HEK293 (cell line): ENCODE measurements around the gene SAP25.

Experiments
- EGR2 ChIP-seq: fragments of 450-650 bp; formaldehyde crosslinking; IDR thresholded peaks from 2 replicates; pipeline ENCODE4 v1.5.1; 2016; ENCODE audit warnings: low read depth, missing biosample characterization, missing genetic modification characterization
- GFI1B ChIP-seq: fragments of 450-650 bp; formaldehyde crosslinking; IDR thresholded peaks from 2 replicates; pipeline ENCODE4 v1.5.1; 2016; ENCODE audit warnings: missing biosample characterization, missing genetic modification characterization
- OSR2 ChIP-seq: fragments of 450-650 bp; formaldehyde crosslinking; IDR thresholded peaks from 2 replicates; pipeline ENCODE4 v1.5.1; 2016; ENCODE audit warnings: missing biosample characterization, missing genetic modification characterization
- OVOL3 ChIP-seq: fragments of 450-650 bp; formaldehyde crosslinking; IDR thresholded peaks from 2 replicates; pipeline ENCODE4 v1.5.1; 2016; ENCODE audit warnings: missing biosample characterization, missing genetic modification characterization
- TRIM28 ChIP-seq: IDR thresholded peaks from 2 replicates; pipeline ENCODE4 v1.6.1; 2011; ENCODE audit warnings: low read length, control low read depth, borderline replicate concordance
- ZNF112 ChIP-seq: fragments of 450-650 bp; formaldehyde crosslinking; IDR thresholded peaks from 2 replicates; pipeline ENCODE4 v1.5.0; 2017; ENCODE audit warnings: missing biosample characterization, missing genetic modification characterization
- ZNF121 ChIP-seq: fragments of 450-650 bp; formaldehyde crosslinking; IDR thresholded peaks from 2 replicates; pipeline ENCODE4 v1.5.1; 2016; ENCODE audit warnings: missing biosample characterization, missing genetic modification characterization
- ZNF16 ChIP-seq: fragments of 450-650 bp; formaldehyde crosslinking; IDR thresholded peaks from 2 replicates; pipeline ENCODE4 v1.5.1; 2016; ENCODE audit warnings: low read depth, missing biosample characterization, missing genetic modification characterization
- ZNF202 ChIP-seq: fragments of 450-650 bp; formaldehyde crosslinking; IDR thresholded peaks from 2 replicates; pipeline ENCODE4 v1.5.1; 2016; ENCODE audit warnings: missing biosample characterization, missing genetic modification characterization, borderline replicate concordance
- ZNF302 ChIP-seq: fragments of 450-650 bp; formaldehyde crosslinking; IDR thresholded peaks from 2 replicates; pipeline ENCODE4 v1.5.1; 2016; ENCODE audit warnings: missing biosample characterization, missing genetic modification characterization, low read depth
- ZNF341 ChIP-seq: fragments of 450-650 bp; formaldehyde crosslinking; IDR thresholded peaks from 2 replicates; pipeline ENCODE4; 2016; ENCODE audit warnings: low read depth, missing biosample characterization, missing genetic modification characterization
- ZNF391 ChIP-seq: fragments of 450-650 bp; formaldehyde crosslinking; IDR thresholded peaks from 2 replicates; pipeline ENCODE4 v1.5.1; 2016; ENCODE audit warnings: low read depth, missing biosample characterization, missing genetic modification characterization, borderline replicate concordance
- ZNF416 ChIP-seq: fragments of 450-650 bp; formaldehyde crosslinking; IDR thresholded peaks from 2 replicates; pipeline ENCODE4 v1.5.1; 2016; ENCODE audit warnings: missing biosample characterization, missing genetic modification characterization
- ZNF423 ChIP-seq: fragments of 450-650 bp; formaldehyde crosslinking; IDR thresholded peaks from 2 replicates; pipeline ENCODE4 v1.5.1; 2016; ENCODE audit warnings: missing biosample characterization, missing genetic modification characterization
- ZNF433 ChIP-seq: fragments of 450-650 bp; formaldehyde crosslinking; IDR thresholded peaks from 2 replicates; pipeline ENCODE4 v1.5.1; 2016; ENCODE audit warnings: missing biosample characterization, missing genetic modification characterization, low read depth
- ZNF530 ChIP-seq: fragments of 450-650 bp; formaldehyde crosslinking; IDR thresholded peaks from 2 replicates; pipeline ENCODE4 v1.5.1; 2016; ENCODE audit warnings: low read depth, missing biosample characterization, missing genetic modification characterization
- ZNF585B ChIP-seq: fragments of 450-650 bp; formaldehyde crosslinking; IDR thresholded peaks from 2 replicates; pipeline ENCODE4 v1.5.1; 2016; ENCODE audit warnings: missing biosample characterization, missing genetic modification characterization
- ZNF624 ChIP-seq: fragments of 450-650 bp; formaldehyde crosslinking; IDR thresholded peaks from 2 replicates; pipeline ENCODE4 v1.5.1; 2017; ENCODE audit warnings: missing biosample characterization, missing genetic modification characterization
- ZNF664 ChIP-seq: fragments of 450-650 bp; formaldehyde crosslinking; IDR thresholded peaks from 2 replicates; pipeline ENCODE4 v1.5.1; 2016; ENCODE audit warnings: missing biosample characterization, missing genetic modification characterization
- ZNF768 ChIP-seq: fragments of 450-650 bp; formaldehyde crosslinking; IDR thresholded peaks from 2 replicates; pipeline ENCODE4 v1.5.1; 2018; ENCODE audit warnings: missing biosample characterization, mild to moderate bottlenecking, missing genetic modification characterization
- ZNF777 ChIP-seq: fragments of 450-650 bp; formaldehyde crosslinking; IDR thresholded peaks from 2 replicates; pipeline ENCODE4 v1.5.1; 2017; ENCODE audit warnings: missing biosample characterization, missing genetic modification characterization, borderline replicate concordance
- ZXDB ChIP-seq: fragments of 450-650 bp; formaldehyde crosslinking; IDR thresholded peaks from 2 replicates; pipeline ENCODE4 v1.5.1; 2016; ENCODE audit warnings: missing biosample characterization, missing genetic modification characterization
- TF ChIP-seq, protein P1 (sequence below): fragments of 450-650 bp; formaldehyde crosslinking; IDR thresholded peaks from 2 replicates; pipeline ENCODE4 v1.5.1; 2016; ENCODE audit warnings: missing biosample characterization, missing genetic modification characterization
- TF ChIP-seq, protein P2 (sequence below): fragments of 450-650 bp; formaldehyde crosslinking; IDR thresholded peaks from 2 replicates; pipeline ENCODE4 v1.5.1; 2016; ENCODE audit warnings: missing biosample characterization, missing genetic modification characterization
- TF ChIP-seq, protein P3 (sequence below): fragments of 450-650 bp; formaldehyde crosslinking; IDR thresholded peaks from 2 replicates; pipeline ENCODE4 v1.5.1; 2016; ENCODE audit warnings: missing biosample characterization, missing genetic modification characterization
- TF ChIP-seq, protein P4 (sequence below): fragments of 450-650 bp; formaldehyde crosslinking; IDR thresholded peaks from 2 replicates; pipeline ENCODE4 v1.5.1; 2016; ENCODE audit warnings: missing biosample characterization, missing genetic modification characterization
- TF ChIP-seq, protein P5 (sequence below): fragments of 450-650 bp; formaldehyde crosslinking; IDR thresholded peaks from 2 replicates; pipeline ENCODE4 v1.5.1; 2017; ENCODE audit warnings: missing biosample characterization, missing genetic modification characterization
- TF ChIP-seq, protein P6 (sequence below): fragments of 450-650 bp; formaldehyde crosslinking; IDR thresholded peaks from 2 replicates; pipeline ENCODE4 v1.5.1; 2016; ENCODE audit warnings: missing biosample characterization, missing genetic modification characterization

The SAP25 gene

DNA sequence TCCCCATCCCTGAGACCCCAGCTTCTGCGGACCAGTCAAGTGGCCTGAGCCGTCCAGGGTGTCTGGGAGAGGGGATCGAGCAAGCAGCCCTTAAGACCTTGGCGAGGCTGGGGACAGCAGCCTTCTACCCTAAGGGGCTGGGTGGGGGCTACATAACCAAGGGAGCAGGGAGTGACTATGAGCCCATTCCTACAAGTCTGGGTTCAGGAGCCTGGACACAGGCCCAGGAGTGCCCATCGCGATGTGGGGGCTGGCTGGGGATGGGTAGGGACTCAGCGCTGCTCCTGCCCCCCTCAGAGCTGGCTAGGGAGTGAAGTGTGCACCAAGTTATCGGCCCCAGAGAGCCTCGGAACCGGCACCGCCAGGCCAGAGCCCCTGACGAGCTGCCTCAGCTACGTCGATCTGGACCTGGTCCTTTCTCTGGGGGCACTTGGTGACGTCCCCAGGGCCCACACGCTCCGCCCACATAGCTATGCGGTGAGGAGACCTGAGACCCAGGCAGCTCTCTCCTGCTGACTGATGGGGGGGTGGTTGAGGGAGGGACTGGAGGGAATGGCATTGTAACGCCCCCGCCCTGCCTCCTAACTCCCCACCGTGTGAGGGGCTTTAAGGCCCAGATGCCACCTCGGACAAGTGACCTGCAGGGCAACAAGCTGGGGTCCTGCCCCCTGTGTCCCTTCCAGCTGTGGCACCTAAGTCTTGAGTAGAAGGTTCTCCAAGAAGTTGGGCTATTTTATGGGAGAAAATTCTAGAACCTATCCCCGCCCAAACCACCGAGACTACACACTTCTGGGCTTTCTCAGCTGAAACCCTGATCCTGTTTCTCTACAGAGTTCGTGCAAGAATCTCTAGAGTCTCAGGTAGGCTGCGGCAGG lies 2.5 kb downstream of the SAP25 start (continued):
- no peak for TF ChIP-seq ZNF530 (tag by site-specific recombination)
- TF ChIP-seq ZNF121 (tag by site-specific recombination): no peak
- TF ChIP-seq, protein P1, sequence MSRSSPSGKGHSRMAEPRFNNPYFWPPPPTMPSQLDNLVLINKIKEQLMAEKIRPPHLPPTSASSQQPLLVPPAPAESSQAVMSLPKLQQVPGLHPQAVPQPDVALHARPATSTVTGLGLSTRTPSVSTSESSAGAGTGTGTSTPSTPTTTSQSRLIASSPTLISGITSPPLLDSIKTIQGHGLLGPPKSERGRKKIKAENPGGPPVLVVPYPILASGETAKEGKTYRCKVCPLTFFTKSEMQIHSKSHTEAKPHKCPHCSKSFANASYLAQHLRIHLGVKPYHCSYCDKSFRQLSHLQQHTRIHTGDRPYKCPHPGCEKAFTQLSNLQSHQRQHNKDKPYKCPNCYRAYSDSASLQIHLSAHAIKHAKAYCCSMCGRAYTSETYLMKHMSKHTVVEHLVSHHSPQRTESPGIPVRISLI (tag by site-specific recombination): no peak; the same call in 1 of the 2 replicates
- TF ChIP-seq EGR2: peak; percentile 82
- TF ChIP-seq, protein P2, sequence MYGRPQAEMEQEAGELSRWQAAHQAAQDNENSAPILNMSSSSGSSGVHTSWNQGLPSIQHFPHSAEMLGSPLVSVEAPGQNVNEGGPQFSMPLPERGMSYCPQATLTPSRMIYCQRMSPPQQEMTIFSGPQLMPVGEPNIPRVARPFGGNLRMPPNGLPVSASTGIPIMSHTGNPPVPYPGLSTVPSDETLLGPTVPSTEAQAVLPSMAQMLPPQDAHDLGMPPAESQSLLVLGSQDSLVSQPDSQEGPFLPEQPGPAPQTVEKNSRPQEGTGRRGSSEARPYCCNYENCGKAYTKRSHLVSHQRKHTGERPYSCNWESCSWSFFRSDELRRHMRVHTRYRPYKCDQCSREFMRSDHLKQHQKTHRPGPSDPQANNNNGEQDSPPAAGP (tag by site-specific recombination): no peak
- TF ChIP-seq ZNF433 (tag by site-specific recombination): no peak
- no peak for TF ChIP-seq ZNF391
- TF ChIP-seq GFI1B (tag by site-specific recombination): no peak
- TF ChIP-seq, protein P3, sequence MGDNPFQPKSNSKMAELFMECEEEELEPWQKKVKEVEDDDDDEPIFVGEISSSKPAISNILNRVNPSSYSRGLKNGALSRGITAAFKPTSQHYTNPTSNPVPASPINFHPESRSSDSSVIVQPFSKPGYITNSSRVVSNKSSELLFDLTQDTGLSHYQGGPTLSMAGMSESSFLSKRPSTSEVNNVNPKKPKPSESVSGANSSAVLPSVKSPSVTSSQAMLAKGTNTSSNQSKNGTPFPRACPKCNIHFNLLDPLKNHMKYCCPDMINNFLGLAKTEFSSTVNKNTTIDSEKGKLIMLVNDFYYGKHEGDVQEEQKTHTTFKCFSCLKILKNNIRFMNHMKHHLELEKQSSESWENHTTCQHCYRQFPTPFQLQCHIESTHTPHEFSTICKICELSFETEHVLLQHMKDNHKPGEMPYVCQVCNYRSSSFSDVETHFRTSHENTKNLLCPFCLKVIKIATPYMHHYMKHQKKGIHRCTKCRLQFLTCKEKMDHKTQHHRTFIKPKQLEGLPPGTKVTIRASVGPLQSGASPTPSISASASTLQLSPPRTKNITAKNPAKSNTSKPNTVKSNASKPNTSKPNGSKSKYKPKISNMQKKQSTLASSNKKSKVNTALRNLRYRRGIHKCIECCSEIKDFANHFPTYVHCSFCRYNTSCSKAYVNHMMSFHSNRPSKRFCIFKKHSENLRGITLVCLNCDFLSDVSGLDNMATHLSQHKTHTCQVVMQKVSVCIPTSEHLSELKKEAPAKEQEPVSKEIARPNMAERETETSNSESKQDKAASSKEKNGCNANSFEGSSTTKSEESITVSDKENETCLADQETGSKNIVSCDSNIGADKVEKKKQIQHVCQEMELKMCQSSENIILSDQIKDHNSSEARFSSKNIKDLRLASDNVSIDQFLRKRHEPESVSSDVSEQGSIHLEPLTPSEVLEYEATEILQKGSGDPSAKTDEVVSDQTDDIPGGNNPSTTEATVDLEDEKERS: no peak
- no peak for TF ChIP-seq ZNF777
- no peak for TF ChIP-seq OVOL3 (tag by site-specific recombination)
- TF ChIP-seq ZNF416 (tag by site-specific recombination): no peak
- TF ChIP-seq ZNF341: peak; percentile 73
- TF ChIP-seq, protein P4, sequence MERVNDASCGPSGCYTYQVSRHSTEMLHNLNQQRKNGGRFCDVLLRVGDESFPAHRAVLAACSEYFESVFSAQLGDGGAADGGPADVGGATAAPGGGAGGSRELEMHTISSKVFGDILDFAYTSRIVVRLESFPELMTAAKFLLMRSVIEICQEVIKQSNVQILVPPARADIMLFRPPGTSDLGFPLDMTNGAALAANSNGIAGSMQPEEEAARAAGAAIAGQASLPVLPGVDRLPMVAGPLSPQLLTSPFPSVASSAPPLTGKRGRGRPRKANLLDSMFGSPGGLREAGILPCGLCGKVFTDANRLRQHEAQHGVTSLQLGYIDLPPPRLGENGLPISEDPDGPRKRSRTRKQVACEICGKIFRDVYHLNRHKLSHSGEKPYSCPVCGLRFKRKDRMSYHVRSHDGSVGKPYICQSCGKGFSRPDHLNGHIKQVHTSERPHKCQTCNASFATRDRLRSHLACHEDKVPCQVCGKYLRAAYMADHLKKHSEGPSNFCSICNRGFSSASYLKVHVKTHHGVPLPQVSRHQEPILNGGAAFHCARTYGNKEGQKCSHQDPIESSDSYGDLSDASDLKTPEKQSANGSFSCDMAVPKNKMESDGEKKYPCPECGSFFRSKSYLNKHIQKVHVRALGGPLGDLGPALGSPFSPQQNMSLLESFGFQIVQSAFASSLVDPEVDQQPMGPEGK (tag by site-specific recombination): peak; percentile 77
- TF ChIP-seq ZNF112 (tag by site-specific recombination): no peak
- no peak for TF ChIP-seq TRIM28
- TF ChIP-seq ZNF664: no peak
- no peak for TF ChIP-seq ZNF302 (tag by site-specific recombination)
- no peak for TF ChIP-seq ZNF423
- TF ChIP-seq ZXDB (tag by site-specific recombination): no peak
- TF ChIP-seq ZNF202 (tag by site-specific recombination): no peak
- no peak for TF ChIP-seq ZNF16
- no peak for TF ChIP-seq ZNF624 (tag by site-specific recombination)
- no peak for TF ChIP-seq OSR2
- TF ChIP-seq, protein P5, sequence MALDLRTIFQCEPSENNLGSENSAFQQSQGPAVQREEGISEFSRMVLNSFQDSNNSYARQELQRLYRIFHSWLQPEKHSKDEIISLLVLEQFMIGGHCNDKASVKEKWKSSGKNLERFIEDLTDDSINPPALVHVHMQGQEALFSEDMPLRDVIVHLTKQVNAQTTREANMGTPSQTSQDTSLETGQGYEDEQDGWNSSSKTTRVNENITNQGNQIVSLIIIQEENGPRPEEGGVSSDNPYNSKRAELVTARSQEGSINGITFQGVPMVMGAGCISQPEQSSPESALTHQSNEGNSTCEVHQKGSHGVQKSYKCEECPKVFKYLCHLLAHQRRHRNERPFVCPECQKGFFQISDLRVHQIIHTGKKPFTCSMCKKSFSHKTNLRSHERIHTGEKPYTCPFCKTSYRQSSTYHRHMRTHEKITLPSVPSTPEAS (tag by site-specific recombination): no peak
- no peak for TF ChIP-seq ZNF768
- TF ChIP-seq, protein P6, sequence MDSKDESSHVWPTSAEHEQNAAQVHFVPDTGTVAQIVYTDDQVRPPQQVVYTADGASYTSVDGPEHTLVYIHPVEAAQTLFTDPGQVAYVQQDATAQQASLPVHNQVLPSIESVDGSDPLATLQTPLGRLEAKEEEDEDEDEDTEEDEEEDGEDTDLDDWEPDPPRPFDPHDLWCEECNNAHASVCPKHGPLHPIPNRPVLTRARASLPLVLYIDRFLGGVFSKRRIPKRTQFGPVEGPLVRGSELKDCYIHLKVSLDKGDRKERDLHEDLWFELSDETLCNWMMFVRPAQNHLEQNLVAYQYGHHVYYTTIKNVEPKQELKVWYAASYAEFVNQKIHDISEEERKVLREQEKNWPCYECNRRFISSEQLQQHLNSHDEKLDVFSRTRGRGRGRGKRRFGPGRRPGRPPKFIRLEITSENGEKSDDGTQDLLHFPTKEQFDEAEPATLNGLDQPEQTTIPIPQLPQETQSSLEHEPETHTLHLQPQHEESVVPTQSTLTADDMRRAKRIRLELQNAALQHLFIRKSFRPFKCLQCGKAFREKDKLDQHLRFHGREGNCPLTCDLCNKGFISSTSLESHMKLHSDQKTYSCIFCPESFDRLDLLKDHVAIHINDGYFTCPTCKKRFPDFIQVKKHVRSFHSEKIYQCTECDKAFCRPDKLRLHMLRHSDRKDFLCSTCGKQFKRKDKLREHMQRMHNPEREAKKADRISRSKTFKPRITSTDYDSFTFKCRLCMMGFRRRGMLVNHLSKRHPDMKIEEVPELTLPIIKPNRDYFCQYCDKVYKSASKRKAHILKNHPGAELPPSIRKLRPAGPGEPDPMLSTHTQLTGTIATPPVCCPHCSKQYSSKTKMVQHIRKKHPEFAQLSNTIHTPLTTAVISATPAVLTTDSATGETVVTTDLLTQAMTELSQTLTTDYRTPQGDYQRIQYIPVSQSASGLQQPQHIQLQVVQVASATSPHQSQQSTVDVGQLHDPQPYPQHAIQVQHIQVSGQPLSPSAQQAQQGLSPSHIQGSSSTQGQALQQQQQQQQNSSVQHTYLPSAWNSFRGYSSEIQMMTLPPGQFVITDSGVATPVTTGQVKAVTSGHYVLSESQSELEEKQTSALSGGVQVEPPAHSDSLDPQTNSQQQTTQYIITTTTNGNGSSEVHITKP (tag by site-specific recombination): peak; percentile 66
- no peak for TF ChIP-seq ZNF585B (tag by site-specific recombination)
